ENCODE data around the gene SEMA3B.

DNA sequence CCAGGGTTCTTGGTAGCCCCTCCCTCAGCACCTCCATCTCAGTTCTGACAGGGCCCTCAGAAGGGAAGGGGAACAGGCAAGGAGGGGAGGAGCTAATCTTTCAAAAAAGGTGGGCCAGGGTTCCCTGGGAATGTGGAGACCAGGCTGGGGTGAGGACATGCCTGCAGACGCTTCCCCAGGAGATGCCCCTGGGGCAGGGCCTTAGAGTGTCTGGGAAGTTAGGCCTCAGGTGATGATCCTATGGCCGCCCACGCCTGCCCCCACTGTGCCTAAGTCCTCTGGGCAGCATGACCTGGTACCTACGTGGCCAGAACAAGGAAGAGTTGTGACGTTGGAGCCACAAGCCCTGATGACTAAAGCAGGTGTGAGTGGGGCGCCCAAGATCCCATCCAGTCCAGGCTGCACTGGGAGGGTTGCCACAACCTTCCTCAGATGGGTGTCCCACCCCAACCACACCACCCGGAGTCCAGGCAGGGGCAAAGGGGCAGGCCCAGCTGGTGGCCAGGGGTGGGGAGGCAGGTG is 3.9 kb upstream of the SEMA3B start:
- TF ChIP-seq, protein P1, sequence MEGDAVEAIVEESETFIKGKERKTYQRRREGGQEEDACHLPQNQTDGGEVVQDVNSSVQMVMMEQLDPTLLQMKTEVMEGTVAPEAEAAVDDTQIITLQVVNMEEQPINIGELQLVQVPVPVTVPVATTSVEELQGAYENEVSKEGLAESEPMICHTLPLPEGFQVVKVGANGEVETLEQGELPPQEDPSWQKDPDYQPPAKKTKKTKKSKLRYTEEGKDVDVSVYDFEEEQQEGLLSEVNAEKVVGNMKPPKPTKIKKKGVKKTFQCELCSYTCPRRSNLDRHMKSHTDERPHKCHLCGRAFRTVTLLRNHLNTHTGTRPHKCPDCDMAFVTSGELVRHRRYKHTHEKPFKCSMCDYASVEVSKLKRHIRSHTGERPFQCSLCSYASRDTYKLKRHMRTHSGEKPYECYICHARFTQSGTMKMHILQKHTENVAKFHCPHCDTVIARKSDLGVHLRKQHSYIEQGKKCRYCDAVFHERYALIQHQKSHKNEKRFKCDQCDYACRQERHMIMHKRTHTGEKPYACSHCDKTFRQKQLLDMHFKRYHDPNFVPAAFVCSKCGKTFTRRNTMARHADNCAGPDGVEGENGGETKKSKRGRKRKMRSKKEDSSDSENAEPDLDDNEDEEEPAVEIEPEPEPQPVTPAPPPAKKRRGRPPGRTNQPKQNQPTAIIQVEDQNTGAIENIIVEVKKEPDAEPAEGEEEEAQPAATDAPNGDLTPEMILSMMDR (IDR thresholded peaks at IDR 0.05; ENCODE audit: low read length) = no peak
- no peak for TF ChIP-seq EZH2 (optimal IDR thresholded peaks at IDR 0.05; ENCODE audit: low read depth, low read length)
